ENCODE data around the gene TMF1.

DNA sequence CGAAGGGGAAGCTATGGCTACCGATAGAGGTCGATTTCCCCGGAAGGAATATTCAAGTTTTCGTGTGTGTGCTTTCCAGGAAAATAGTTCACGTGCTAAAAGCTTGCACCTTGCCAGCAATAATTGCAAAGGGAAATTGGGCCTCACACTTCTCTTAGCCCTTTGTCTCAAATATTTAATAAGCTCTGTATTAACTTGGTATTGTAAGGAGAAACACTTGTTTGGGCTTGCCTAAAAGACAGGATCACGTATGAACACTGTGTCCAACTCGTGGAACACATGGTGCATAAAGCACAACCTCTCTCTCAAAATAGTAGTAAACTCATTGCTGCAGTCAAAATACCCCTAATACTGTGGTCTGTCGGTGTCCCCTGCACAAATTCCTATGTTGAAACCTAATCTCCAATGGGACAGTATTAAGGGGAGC, 352 bp upstream of the TMF1 start:
- no peak for TF ChIP-seq TARDBP (IDR thresholded peaks at IDR 0.05)
- no peak for TF ChIP-seq FOXA1 (IDR thresholded peaks at IDR 0.05)
- TF ChIP-seq SUZ12 (IDR thresholded peaks at IDR 0.05), result no peak
- TF ChIP-seq L3MBTL2 (conservative IDR thresholded peaks at IDR 0.05), result peak; percentile 23; the same call in 1 of the 2 replicates
- no peak for TF ChIP-seq FOXM1 (IDR thresholded peaks at IDR 0.05; ENCODE audit: borderline replicate concordance)

Data from HEK293T (cell line).